Esophagus muscularis mucosa (tissue), 3 donors: ENCODE data around the gene POLH.

ENCODE experiments used
- POLR2A ChIP-seq: fragments of 450-650 bp; IDR thresholded peaks from one replicate; pipeline ENCODE4 v1.6.1; 2017; ENCODE audit warnings: antibody characterized with exemption, moderate library complexity, mild to moderate bottlenecking, low read depth
- TF ChIP-seq, protein P1 (sequence below), 3 experiments: fragments of 200-600 bp in 2 of 3; fragments of 450-650 bp in 1 of 3; sonication (generic) in 2 of 3; IDR thresholded peaks; one replicate each; pipeline ENCODE4 v1.5.1; 2017 to 2019; ENCODE audit warnings: antibody characterized with exemption in 3 of 3, mild to moderate bottlenecking in 2 of 3, moderate library complexity in 1 of 3

DNA sequence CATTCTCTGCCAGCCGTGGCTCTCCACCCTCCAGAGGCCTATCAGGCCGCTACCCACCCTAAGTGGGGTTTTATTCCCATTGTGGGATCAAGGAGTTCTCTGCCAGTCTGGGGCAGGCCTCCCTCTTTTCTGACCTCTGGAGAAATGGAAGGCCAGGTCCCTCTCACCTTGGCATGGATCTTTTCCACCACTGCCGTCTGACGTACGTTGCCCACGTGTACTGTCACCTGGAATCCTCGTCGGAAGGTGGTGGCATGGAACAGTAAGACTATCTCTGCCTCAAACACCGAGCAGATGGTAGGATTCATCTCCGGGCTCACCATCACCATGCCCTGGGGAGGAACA is 45.8 kb downstream of the POLH start:
- TF ChIP-seq, protein P1, sequence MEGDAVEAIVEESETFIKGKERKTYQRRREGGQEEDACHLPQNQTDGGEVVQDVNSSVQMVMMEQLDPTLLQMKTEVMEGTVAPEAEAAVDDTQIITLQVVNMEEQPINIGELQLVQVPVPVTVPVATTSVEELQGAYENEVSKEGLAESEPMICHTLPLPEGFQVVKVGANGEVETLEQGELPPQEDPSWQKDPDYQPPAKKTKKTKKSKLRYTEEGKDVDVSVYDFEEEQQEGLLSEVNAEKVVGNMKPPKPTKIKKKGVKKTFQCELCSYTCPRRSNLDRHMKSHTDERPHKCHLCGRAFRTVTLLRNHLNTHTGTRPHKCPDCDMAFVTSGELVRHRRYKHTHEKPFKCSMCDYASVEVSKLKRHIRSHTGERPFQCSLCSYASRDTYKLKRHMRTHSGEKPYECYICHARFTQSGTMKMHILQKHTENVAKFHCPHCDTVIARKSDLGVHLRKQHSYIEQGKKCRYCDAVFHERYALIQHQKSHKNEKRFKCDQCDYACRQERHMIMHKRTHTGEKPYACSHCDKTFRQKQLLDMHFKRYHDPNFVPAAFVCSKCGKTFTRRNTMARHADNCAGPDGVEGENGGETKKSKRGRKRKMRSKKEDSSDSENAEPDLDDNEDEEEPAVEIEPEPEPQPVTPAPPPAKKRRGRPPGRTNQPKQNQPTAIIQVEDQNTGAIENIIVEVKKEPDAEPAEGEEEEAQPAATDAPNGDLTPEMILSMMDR (IDR thresholded peaks at IDR 0.05) = no peak
- TF ChIP-seq POLR2A = no peak
